Measurements from ENCODE around the gene MEF2B. TPM values are rescaled to one million over a fixed set of nuclear protein-coding genes. Genes with fewer than 3 reads are reported as not detected.

Gene MEF2B
- total RNA-seq (ENCODE audit: insufficient read depth, low replicate concordance): 0.72 TPM

DNA sequence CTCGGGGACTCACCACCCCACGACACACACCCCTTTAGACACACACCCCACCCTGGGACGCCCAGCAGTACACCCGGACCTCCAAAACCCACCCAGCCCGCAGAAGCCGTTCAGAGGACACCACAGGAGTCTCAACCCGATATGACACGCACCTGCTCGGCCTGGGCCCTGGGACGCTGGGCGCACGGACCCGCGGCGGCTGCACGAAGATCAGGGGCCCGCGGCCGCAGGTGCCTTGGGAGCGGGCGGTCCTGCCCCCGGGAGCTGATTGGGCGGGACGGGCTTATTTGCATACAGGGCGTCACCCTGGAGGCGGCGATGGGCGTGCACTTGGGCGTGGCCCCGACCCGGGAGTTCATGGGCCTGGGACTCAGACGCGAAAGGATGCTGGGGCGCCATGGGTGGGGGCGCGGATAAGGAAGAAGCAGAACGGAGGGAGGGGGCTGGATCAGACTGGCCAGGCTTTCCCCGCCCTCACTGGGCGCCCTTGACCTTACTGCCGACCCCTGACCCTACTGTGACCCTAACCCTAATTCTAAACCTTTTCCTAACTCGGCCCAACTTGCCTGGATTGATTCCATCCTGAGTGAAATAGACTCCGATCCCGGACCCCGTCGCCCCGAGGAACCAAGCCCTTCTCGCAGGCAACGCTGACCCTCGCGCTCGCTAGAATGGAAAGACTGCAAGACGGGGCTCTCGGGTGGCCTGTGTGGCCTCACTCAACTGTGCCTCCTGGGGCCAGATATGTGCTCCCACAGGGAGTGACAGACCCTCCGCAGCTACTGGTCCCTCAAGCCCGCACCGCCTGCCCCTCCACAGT, at the start of gene MEF2B:
MEF2B (minus strand) TSS at position 211 of the 820 bp plus-strand sequence. CDS start 19,528 bp downstream, outside the sequence.
- peak; percentile 78 for DNase-seq (ENCODE audit: low spot score)

DNA sequence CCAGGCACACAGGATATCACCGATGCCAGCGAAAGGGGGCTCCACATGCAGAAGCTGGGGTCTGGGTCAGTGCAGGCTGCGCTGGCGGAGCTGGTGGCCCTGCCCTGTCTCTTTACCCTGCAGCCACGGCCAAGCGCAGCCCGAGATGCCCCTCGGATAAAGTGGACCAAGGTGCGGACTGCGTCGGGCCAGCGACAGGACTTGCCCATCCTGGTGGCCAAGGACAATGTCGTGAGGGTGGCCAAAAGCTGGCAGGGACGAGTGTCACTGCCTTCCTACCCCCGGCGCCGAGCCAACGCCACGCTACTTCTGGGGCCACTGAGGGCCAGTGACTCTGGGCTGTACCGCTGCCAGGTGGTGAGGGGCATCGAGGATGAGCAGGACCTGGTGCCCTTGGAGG, 48.8 kb upstream of the MEF2B start:
- DNase-seq (ENCODE audit: low spot score): no peak

DNA sequence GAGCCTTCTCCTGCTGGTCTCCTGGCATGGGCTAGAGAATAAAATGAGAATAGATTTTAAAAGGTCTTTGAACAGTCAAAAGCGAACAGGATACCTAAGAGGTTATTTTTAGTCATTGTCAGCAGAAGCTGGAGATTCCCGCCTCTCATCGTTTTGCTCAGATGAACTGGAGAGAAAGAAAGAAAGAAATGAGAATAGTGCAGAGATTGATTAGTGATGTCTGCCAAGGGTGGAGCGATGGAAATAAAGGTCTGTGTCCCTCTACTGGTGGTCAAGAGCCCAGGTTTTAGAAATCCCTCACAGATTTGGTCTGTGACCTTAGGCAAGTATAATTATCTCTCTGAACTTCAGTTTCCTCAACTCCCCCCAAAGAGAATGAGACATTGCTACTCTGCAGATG, 47.0 kb upstream of the MEF2B start:
- DNase-seq (ENCODE audit: low spot score): no peak

DNA sequence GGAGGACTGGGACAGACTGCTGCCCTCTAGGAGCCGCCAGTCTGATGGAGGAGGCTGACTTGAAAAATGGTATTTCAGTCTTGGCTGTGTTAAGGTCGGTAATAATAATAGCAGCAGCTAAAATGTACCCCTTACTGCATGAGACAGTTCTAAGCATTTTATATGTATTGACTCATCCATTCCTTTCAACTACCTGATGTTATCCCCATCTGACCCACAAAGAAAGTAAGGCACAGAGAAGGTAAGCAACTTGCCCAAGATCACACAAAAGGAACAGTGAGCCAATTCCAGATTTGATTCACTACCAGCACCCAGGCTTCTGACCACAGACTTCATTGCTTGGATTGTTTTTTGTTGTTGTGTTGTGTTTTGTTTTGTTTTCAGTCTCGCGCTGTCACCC, 45.7 kb upstream of the MEF2B start:
- no peak for DNase-seq (ENCODE audit: low spot score)

DNA sequence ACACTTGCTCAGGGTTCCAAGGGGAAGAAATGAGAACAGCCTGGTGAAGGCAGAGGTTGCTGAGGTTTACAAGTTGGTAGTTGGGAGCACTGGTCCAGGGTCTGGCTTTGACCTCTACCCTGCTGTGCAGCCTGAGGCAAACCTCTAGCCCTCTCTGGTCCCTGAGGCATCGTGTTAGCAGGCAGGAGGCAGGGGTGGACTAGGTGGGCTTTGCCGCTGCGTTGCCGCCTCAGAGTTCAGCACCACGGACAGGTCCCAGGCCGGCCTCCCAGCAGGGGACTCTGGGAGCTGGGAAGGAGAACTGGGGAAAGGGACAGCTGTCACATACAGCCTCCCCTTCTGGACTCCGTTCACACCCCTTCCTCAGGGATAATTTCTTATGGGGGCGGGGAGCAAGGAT, 44.8 kb upstream of the MEF2B start:
- peak; percentile 44 for DNase-seq (ENCODE audit: low spot score)

DNA sequence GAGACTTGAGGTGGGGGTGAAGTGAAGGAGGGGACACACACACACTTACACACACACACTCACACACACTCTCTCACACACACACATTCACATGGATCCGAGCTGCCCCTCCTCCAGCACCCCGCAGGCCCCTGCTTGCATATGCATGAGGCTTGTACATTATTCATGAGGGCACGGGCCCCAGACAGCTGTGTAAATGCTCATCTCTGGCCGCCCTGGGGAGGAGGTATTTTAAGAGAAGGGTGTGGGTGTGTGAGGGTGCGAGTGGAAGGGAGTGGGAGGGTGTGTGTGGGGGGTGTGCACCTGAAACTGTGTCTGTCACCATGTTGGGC, 44.1 kb upstream of the MEF2B start:
- no peak for DNase-seq (ENCODE audit: low spot score)

DNA sequence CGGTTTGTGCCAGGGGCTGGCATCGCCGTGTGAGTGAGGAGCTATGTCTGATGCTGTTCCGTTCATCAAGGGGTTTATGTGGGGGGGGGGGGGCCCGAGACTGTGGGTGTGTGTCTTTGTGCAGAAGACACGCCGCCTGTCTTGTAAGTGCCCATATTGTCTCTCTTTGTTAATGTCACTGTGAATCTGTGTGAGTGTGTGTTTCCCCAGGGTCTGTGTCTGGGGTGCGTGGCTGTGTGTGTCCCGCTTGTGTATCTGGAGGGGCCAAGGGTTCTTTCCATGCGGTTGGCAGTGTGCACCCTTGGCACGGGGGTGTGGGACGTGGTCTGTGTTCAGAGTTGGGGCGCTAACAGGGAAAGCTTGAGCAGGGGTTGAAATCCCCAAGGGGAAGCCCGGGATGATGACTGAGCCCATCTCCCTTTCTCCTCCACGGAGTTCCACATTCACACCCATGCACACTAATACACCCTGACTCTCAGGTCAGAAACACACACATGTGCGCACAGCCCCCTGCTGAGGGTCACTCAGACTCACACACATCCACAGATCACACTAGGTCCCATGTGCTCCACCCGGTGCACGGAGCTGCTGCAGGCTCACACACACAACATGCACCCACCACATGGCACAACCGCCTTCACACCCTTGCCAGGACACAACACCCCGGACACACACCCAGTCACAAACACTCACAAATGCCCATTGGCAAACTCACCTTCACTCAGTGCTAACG, 43.5 kb upstream of the MEF2B start:
- no peak for DNase-seq (ENCODE audit: low spot score)

DNA sequence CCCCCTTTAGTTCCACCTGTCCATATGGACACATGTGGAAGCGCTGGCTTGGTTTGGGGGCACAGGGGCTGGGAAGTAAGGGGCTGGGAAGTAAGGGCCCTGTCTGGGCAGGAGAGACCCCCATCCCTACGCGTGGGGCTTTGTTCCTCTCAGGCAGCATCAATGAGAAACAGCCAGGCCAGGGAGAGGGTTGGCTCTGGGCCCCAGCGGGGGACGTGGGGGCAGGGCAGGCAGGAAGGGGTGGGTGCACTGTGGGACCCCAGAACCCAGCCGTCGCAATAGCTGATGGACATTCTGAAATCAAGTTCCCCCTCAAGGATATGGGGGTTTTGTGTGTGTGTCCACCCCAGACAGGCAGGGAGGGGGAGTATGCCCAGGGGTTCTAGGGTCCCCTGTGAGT, 42.9 kb upstream of the MEF2B start:
- no peak for DNase-seq (ENCODE audit: low spot score)

DNA sequence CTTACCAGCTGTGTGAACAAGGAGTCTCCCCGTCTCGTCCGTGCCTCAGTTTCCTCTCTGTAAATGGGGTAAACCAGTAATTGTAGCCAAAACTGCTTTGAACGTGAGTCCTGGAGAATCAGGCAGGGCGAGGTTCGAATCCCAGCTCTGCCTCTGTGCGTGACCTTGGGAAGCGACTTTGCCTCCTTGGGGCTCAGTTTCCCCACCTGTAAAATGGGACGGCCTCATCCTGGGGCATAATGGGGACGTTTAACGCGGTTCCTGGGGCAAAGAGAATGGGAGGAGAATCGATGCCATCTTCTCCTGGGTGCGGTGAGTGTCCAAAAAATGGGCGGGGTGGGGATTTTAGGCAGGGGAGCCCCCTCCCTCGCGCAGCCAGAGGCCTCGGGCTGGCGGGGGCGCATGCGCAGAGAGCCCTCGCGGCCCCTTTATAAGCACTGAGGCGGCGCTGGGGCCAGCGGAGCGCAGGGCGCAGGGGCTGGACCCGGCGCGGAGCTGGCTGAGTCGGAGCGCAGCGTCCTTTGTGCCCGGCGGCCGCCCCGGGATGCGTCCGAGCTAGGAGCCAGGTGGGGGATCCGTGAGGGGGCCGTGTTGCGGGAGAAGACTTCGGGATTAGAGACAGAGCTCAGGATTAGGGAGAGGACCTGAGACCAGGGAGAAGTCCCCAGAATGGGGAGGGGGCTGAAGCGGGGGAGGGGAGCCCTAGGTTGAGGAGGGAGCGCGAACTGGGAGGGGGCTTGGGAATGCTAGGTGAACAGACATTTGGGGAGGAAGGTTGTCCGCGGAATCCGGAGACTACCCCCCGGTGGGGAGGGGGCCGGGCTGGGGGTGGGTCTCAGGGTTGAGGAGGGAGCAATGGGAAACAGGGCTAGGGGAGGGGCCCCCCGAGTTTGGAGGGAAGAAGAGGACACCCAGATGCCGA, 41.7 kb upstream of the MEF2B start, which contains the start of gene NCAN:
NCAN (plus strand) TSS at position 460 of the 922 bp plus-strand sequence. CDS start 4,996 bp downstream, outside the sequence.
- no peak for DNase-seq (ENCODE audit: low spot score)

DNA sequence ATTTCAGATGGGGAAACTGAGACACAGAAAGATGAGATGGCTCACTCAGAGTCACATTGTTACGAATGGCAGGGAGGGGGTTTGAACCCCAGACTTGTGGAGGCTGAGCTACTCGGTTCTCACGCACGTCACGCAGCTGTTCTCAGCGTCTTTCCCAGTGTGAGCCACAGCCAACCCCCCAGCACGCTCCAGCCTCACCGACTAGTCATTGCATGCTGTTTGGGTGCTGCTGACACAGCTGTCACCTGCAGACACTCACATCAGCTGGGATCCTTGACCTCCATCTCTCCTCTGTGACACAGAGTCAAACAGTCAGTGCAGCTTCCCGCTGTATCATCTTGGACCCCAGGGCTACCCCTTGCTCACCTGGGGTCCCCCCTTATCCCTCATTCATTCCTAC, 39.3 kb upstream of the MEF2B start:
- DNase-seq (ENCODE audit: low spot score): no peak

DNA sequence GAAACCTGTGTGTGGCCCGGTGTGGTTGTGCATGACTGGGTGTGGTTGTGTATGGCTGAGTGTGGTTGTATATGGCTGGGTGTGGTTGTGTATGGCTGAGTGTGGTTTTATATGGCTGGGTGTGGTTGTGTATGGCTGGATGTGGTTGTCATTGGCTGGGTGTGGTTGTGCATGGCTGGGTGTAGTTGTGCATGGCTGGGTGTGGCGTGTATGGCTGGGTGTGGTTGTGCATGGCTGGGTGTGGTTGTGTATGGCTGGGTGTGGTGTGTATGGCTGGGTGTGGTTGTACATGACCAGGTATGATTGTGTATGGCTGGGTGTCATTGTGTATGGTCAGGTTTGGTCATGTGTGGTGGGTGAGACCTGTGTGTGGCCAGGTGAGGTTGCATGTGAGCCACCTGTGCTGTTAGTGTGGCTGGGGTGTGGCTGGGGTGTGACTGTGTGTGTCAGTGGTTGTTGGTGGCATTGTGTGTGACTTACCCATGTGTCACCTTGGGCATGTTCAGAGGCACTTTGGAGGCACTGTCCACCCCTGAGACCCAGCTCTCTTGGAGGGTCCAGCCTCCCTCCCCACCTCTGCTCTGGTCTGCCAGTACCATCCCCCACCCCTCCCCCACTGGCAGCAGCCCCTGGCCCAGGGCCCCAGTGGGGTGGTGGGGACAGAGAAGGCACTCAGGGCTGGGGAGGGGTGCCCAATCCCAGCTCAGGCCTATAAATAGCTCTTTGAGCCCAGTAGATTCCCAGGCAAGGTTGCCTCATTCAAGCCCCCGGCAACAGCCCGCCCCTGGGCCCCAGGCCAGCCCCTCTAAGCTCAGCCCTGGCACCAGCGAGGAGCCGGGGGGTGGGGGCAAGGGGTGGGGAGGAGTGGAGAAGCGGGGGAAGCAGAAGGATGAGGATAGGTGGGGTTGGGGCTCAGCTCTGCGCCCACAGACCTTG, 37.8 kb upstream of the MEF2B start:
- no peak for DNase-seq (ENCODE audit: low spot score)

DNA sequence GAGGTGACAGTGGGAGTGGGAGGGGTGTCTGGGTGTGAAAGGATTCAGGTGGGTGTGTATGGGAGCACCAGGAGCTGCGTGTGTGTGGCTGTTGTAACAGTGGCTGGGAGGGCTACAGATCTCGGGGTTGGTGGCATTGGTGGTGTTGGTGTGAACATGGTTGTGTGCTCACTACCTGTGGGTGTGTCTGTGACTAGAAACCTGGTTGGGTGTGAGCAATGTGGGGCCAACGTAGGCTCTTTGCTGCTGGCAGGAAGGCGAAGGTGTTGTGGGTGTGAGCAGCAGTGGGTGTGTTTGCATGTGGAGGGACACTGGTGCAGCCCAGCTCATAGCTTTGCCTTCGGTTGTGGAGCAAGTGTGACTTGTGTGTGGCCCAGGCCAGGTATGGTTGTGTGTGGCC, 36.9 kb upstream of the MEF2B start:
- DNase-seq (ENCODE audit: low spot score): no peak

DNA sequence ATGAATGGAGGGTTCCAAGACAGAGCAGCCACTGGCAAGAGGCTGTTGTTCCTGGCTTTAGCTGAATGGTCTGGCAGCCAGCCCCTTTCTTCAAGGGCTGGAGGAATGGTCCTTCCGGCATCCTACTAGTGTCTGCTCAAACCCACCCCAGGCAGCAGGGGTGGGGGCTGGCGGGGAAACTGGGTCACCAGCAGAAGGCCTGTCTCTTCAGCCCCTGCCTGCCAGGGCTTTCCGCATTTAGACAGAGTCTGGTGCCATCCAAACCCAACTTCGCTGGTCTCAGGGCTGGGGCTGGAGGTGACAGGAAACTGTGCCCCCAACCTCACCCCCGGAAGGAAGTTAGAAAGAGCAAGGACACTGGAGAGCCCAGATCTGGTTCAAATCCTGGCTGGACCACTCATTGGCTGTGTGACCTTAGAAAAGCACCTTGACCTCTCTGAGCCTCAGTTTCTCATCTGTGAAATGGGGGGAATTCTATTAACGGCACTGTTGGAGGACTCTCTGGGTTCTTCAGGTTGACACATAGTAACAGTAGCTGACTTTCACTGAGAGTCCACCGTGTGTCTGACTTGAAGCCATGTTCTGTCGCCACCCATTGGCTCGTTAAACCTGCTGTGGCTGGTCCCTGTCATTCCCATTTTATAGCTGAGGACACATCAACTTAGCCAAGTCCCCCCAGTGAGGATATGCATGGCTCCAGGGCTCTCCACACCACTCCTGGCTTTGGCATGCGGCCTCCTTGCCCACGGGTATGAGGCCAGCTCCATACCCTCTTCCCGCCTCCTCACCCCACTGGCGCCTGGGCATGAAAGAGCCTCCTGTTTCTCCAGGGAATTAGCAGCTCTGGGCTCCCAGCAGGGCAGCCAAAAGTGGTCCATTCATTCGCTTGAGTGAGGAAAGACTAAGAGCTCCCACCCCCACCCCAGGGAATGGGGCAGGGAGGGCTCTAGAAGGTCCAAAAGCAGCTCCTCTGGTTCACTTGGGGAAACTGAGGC, 35.6 kb upstream of the MEF2B start:
- DNase-seq (ENCODE audit: low spot score): no peak

DNA sequence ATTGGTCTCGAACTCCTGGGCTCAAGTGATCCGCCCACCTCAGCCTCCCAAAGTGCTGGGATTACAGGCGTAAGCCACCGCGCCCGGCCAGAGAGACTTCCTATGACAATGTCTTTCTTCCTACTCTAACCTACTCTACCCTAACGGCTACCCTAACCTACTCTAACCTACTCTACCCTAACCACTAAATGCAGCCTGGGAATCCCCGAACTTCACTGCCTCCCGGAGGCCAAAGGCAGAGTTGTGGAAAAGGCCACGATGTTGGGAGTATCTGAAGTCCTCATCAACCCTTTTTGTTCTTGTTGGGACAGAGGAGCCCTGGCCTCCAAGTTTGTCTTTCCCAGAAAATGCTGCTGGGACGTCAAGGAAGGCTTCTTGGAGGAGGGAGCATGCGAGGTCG, 34.1 kb upstream of the MEF2B start:
- DNase-seq (ENCODE audit: low spot score): no peak

DNA sequence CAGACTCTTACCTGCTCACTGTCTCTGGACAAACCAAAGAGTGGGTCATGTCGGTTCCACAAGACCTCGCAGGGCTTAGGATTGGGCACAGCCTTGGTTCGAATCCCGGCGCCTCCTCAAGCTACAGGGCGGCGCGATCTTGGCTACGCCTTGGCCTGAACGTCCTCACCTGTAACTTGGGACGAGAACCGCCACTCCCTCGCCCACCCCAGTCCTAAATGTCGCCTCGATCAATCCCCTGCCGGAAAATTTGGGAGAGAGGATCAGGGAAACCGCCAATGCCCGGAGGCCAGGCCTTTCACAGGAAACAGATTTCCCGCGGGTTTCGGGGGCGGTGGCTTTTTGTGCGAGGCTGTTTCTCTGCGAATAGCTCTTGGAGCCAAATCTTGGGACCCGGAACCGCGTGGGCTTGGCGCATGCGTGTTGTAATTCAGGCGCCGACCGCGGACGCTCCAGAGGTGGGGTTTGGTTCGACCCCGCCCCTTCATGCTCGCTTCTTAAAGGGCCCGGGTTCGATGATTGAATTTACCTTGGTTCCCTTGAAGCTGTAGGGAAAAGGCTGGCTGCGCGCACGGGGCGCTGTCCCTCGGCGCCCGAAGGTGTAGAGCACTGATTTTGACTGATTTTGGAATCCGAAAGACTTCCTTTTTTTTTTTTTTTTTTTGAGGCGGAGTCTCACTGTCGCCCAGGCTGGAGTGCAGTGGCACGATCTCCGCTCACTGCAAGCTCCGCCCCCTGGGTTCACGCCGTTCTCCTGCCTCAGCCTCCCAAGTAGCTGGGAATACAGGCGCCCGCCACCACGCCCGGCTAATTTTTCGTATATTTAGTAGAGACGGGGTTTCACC, 33.2 kb upstream of the MEF2B start, which contains the start of gene NR2C2AP:
NR2C2AP (minus strand) TSS at position 403 of the 845 bp plus-strand sequence; CDS start at position 49, 354 bp downstream.
- DNase-seq (ENCODE audit: low spot score): peak; percentile 93

DNA sequence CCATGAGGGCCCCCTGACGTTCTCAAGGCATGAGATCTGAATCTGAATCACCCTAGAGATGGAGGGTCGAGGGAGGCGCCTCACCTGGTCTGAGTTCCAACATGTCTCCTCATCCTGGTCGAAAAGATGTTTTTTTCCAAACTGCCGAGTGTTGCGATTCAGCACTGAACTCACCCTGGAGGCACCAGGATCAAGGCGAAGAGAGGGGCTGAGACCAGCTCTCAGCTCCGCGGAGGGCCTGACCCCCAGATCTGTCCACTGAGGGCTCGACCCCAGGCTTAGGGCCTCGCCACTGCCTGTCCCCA, 32.6 kb upstream of the MEF2B start:
- peak; percentile 9 for DNase-seq (ENCODE audit: low spot score)

DNA sequence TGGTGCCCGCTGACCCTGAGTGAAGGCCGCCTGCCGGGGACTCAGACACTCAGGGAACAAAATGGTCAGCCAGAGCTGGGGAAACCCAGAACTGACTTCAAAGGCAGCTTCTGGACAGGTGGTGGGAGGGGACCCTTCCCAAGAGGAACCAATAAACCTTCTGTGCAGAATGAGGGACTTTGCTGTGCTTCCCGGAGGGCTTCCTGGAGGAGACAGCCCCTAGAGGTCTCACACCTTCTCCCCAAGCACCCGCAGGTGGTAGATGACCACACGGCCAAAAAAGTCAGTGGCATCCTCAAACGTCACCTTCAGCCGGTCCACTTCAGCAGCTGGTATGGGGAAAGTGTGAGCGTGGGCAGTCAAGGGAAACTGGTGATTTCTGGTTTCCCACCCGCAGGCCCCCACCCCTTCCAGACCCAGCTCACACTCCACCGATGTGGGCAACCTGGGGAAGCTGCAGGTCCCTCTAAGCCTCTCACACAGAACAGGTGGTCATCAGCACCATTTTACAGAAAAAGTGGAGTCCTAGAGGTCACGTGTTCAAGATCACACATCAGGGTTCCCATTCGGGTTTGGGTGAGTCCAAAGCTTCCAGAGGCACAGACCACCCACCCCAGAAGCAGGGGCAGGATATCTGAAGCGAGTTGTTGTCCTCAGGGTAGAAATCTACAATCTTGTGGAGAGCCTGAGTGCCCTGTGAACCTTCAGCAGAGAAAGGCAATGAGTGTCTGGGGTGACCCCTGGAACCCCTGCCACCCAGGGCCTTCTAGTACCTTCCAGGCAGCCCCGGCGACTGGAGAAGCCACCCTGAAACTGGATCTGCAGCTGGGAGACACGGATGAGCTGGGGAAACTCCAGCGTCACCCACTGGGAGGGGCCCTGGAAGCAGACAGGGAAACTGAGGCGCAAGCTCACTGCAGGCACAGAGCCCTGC, 31.9 kb upstream of the MEF2B start:
- DNase-seq (ENCODE audit: low spot score): no peak

Measured in umbilical cord (tissue), 2 donors.